PFSK-1 (cell line): ENCODE data around the gene TP53I3.

ENCODE experiments used
- POLR2AphosphoS5 ChIP-seq: IDR thresholded peaks from 2 replicates; pipeline ENCODE4 v1.6.1; 2012; ENCODE audit warnings: low read depth, mild to moderate bottlenecking, control low read depth, low read length, moderate library complexity
- REST ChIP-seq, 2 experiments: IDR thresholded peaks; 2 replicates each; pipeline versions ENCODE4 v1.6.1 to v1.8.0; 2011 to 2012; ENCODE audit warnings: low read depth in 2 of 2, low read length in 2 of 2, control low read depth in 1 of 2, inconsistent platforms in 1 of 2, mild to moderate bottlenecking in 1 of 2, moderate library complexity in 1 of 2; ENCODE audit not compliant: insufficient read depth in 1 of 2

GRCh38 chr2:24085200-24085489 is 511 bp upstream of the TP53I3 start:
- TF ChIP-seq REST (IDR thresholded peaks at IDR 0.05; ENCODE audit: insufficient read depth in 1 of 2, low read depth in 2 of 2, low read length in 2 of 2) (no peak), POLR2AphosphoS5 (no peak)
